H1 (cell line): ENCODE results near the gene CBL. TPM values are rescaled to one million over a fixed set of nuclear protein-coding genes. Genes with fewer than 3 reads are reported as not detected.

ENCODE experiments used
- CTCF ChIA-PET: fragments of 300-600 bp; sonication (Branson Sonifier 250); formaldehyde crosslinking; loops from one replicate; lab custom pipeline; 2021; ENCODE audit not compliant: partially characterized antibody; lab: Charles Lee
- POLR2A ChIA-PET: fragments of 300-600 bp; sonication (Branson Sonifier 250); formaldehyde crosslinking; loops from one replicate; lab custom pipeline; 2021; ENCODE audit warnings: inconsistent platforms; ENCODE audit not compliant: partially characterized antibody; lab: Charles Lee
- DNase-seq, 2 experiments: peaks; one replicate each; pipeline versions ENCODE4 v3.0.0 to v3.0.0-alpha.2; 2010 to 2022; ENCODE audit warnings: low spot score in 2 of 2, low read depth in 1 of 2, mixed read lengths in 1 of 2
- FAIRE-seq: peaks from 2 replicates; lab custom pipeline; 2011; peaks lifted over from hg19 to GRCh38; lab: Jason Lieb, UNC
- H2AFZ ChIP-seq: 2 replicates; pipeline ENCODE4 v1.8.1; 2012; ENCODE audit warnings: low read length, inconsistent platforms
- H2AK5ac ChIP-seq: 2 replicates; pipeline ENCODE4 v1.6.1; 2013; ENCODE audit warnings: low read depth, low read length
- H2BK120ac ChIP-seq: replicated peaks from 2 replicates; pipeline ENCODE3; 2013; ENCODE audit warnings: low read depth, low read length, inconsistent platforms
- H2BK12ac ChIP-seq: 2 replicates; pipeline ENCODE4 v1.6.1; 2013; ENCODE audit warnings: low read depth, low read length
- H2BK15ac ChIP-seq: 2 replicates; pipeline ENCODE4 v1.6.1; 2013; ENCODE audit warnings: low read length
- H2BK20ac ChIP-seq: 2 replicates; pipeline ENCODE4 v1.6.1; 2013; ENCODE audit warnings: low read length
- H2BK5ac ChIP-seq: 2 replicates; pipeline ENCODE4 v1.6.1; 2013; ENCODE audit warnings: low read depth, low read length
- H3K14ac ChIP-seq: 2 replicates; pipeline ENCODE4 v1.6.1; 2013; ENCODE audit warnings: inconsistent platforms; ENCODE audit not compliant: insufficient read length
- H3K18ac ChIP-seq: 2 replicates; pipeline ENCODE4 v1.6.1; 2013; ENCODE audit warnings: low read length; ENCODE audit errors: extremely low read depth
- H3K23ac ChIP-seq: 2 replicates; pipeline ENCODE4 v1.6.1; 2013; ENCODE audit warnings: inconsistent platforms; ENCODE audit not compliant: insufficient read length
- H3K23me2 ChIP-seq: 2 replicates; pipeline ENCODE4 v1.6.1; 2013; ENCODE audit warnings: low read depth, low read length
- H3K27ac ChIP-seq: 2 replicates; pipeline ENCODE4 v1.6.1; 2011; ENCODE audit warnings: low read depth, low read length, inconsistent platforms
- H3K27me3 ChIP-seq, 4 experiments: replicated peaks in 1 of 4; 1 replicate in 1 of 4; 2 replicates in 3 of 4; pipeline versions ENCODE4 v1.6.1 to v1.8.1; 2011 to 2013; ENCODE audit warnings: low read length in 3 of 4, mild to moderate bottlenecking in 3 of 4, inconsistent platforms in 2 of 4, mixed read lengths in 2 of 4, moderate library complexity in 1 of 4; ENCODE audit not compliant: control insufficient read depth in 3 of 4, insufficient read depth in 3 of 4; ENCODE audit errors: extremely low read depth in 1 of 4
- H3K36me3 ChIP-seq, 4 experiments: 2 replicates each; pipeline versions ENCODE4 v1.6.1 to v1.8.1; 2011 to 2013; ENCODE audit warnings: mild to moderate bottlenecking in 4 of 4, low read length in 3 of 4, moderate library complexity in 2 of 4, control low read depth in 1 of 4, inconsistent platforms in 1 of 4; ENCODE audit not compliant: insufficient read depth in 4 of 4, control insufficient read depth in 2 of 4
- H3K4ac ChIP-seq: replicated peaks from 2 replicates; pipeline ENCODE3; 2013; ENCODE audit warnings: low read length, low read depth, mixed read lengths, inconsistent platforms; ENCODE audit not compliant: insufficient read length
- H3K4me1 ChIP-seq, 4 experiments: replicated peaks in 1 of 4; 1 replicate in 1 of 4; 2 replicates in 3 of 4; pipeline versions ENCODE4 v1.6.1 to v1.8.1; 2011 to 2013; ENCODE audit warnings: low read length in 3 of 4, inconsistent platforms in 2 of 4, mixed read lengths in 1 of 4; ENCODE audit not compliant: insufficient read depth in 4 of 4, control insufficient read depth in 3 of 4
- H3K4me2 ChIP-seq, 2 experiments: 2 replicates each; pipeline versions ENCODE4 v1.6.1 to v1.8.1; 2011 to 2013; ENCODE audit warnings: low read depth in 2 of 2, low read length in 2 of 2, control low read depth in 1 of 2, inconsistent platforms in 1 of 2, mild to moderate bottlenecking in 1 of 2; ENCODE audit not compliant: insufficient read depth in 1 of 2
- H3K4me3 ChIP-seq, 4 experiments: fragments of 200-600, 300-600 bp in 1 of 4; sonication (generic), shearing (Covaris generic), sonication (Bioruptor Twin) in 1 of 4; 2 replicates each; pipeline versions ENCODE4 v1.5.1 to v1.8.1; 2011 to 2016; ENCODE audit warnings: low read length in 4 of 4, low read depth in 3 of 4, control low read depth in 2 of 4, inconsistent platforms in 2 of 4, mild to moderate bottlenecking in 2 of 4, mixed read lengths in 1 of 4, moderate library complexity in 1 of 4; ENCODE audit not compliant: insufficient read depth in 2 of 4; ENCODE audit errors: extremely low read depth in 1 of 4
- H3K56ac ChIP-seq: replicated peaks from 2 replicates; pipeline ENCODE3; 2013; ENCODE audit warnings: low read depth, mild to moderate bottlenecking, mixed read lengths, low read length, inconsistent platforms; ENCODE audit not compliant: insufficient read length
- H3K79me1 ChIP-seq: 2 replicates; pipeline ENCODE4 v1.6.1; 2013; ENCODE audit warnings: low read depth, low read length, control low read depth
- H3K79me2 ChIP-seq, 2 experiments: 2 replicates each; pipeline versions ENCODE4 v1.6.1 to v1.8.1; 2012 to 2013; ENCODE audit warnings: low read length in 2 of 2, mild to moderate bottlenecking in 2 of 2, inconsistent platforms in 1 of 2; ENCODE audit not compliant: insufficient read depth in 2 of 2, control insufficient read depth in 1 of 2
- H3K9ac ChIP-seq, 4 experiments: replicated peaks in 1 of 4; 1 replicate in 1 of 4; 2 replicates in 3 of 4; pipeline versions ENCODE4 v1.6.1 to v1.8.1; 2011 to 2013; ENCODE audit warnings: low read depth in 3 of 4, low read length in 3 of 4, control low read depth in 2 of 4, mild to moderate bottlenecking in 2 of 4, moderate library complexity in 2 of 4, inconsistent platforms in 1 of 4; ENCODE audit errors: extremely low read depth in 1 of 4
- H3K9me3 ChIP-seq, 2 experiments: 2 replicates each; pipeline versions ENCODE4 v1.6.1 to v1.8.1; 2012 to 2013; ENCODE audit warnings: mild to moderate bottlenecking in 2 of 2, moderate library complexity in 2 of 2, control low read depth in 1 of 2, inconsistent platforms in 1 of 2, low read depth in 1 of 2, low read length in 1 of 2, mixed read lengths in 1 of 2; ENCODE audit not compliant: insufficient read depth in 2 of 2
- H4K20me1 ChIP-seq, 2 experiments: replicated peaks in 1 of 2; 2 replicates each; pipeline versions ENCODE3 to v1.8.1; 2011 to 2013; ENCODE audit warnings: inconsistent platforms in 2 of 2, low read length in 2 of 2, mild to moderate bottlenecking in 1 of 2; ENCODE audit not compliant: insufficient read depth in 2 of 2, control insufficient read depth in 1 of 2
- H4K5ac ChIP-seq: 2 replicates; pipeline ENCODE4 v1.6.1; 2013; ENCODE audit warnings: low read length, low read depth, mixed read lengths, inconsistent platforms; ENCODE audit not compliant: insufficient read length
- H4K8ac ChIP-seq: 2 replicates; pipeline ENCODE4 v1.8.0; 2013; ENCODE audit warnings: mild to moderate bottlenecking, moderate library complexity, low read length, inconsistent platforms; ENCODE audit not compliant: insufficient read depth; ENCODE audit errors: extremely low read depth
- H4K91ac ChIP-seq: replicated peaks from 2 replicates; pipeline ENCODE3; 2013; ENCODE audit warnings: low read length, mixed read lengths, inconsistent platforms; ENCODE audit not compliant: insufficient read length
- BRCA1 ChIP-seq: IDR thresholded peaks from 2 replicates; pipeline ENCODE4 v1.6.1; 2012; ENCODE audit warnings: low read depth, low read length, improper control_type of control experiment
- EP300 ChIP-seq, 2 experiments: IDR thresholded peaks; 1 replicate in 1 of 2; 2 replicates in 1 of 2; pipeline ENCODE4 v1.6.1; 2011 to 2012; ENCODE audit warnings: low read depth in 2 of 2, low read length in 2 of 2, mild to moderate bottlenecking in 2 of 2, borderline replicate concordance in 1 of 2, inconsistent platforms in 1 of 2, moderate library complexity in 1 of 2
- HDAC2 ChIP-seq, 2 experiments: fragments of 300-600 bp in 1 of 2; sonication (generic) in 1 of 2; IDR thresholded peaks; 2 replicates each; pipeline ENCODE4 v1.6.1; 2011 to 2012; ENCODE audit warnings: low read depth in 2 of 2, low read length in 2 of 2, mild to moderate bottlenecking in 2 of 2, moderate library complexity in 2 of 2, borderline replicate concordance in 1 of 2, inconsistent platforms in 1 of 2
- JUND ChIP-seq: IDR thresholded peaks from 2 replicates; pipeline ENCODE4 v1.6.1; 2011; ENCODE audit warnings: mild to moderate bottlenecking, improper control_type of control experiment, low read length
- MAFK ChIP-seq: IDR thresholded peaks from 2 replicates; pipeline ENCODE4 v1.6.1; 2012; ENCODE audit warnings: low read depth, mild to moderate bottlenecking, improper control_type of control experiment, low read length
- POU5F1 ChIP-seq: IDR thresholded peaks from 2 replicates; pipeline ENCODE4 v1.6.1; 2011; ENCODE audit warnings: low read depth, mild to moderate bottlenecking, low read length, moderate library complexity
- SIRT6 ChIP-seq: IDR thresholded peaks from one replicate; pipeline ENCODE4 v1.7.1; 2012; ENCODE audit warnings: low read length, inconsistent platforms
- SIX5 ChIP-seq: IDR thresholded peaks from 2 replicates; pipeline ENCODE4 v1.6.1; 2011; ENCODE audit warnings: mild to moderate bottlenecking, low read depth, low read length
- SP1 ChIP-seq: IDR thresholded peaks from 2 replicates; pipeline ENCODE4 v1.6.1; 2011; ENCODE audit warnings: low read depth, low read length
- TAF1 ChIP-seq: IDR thresholded peaks from 2 replicates; pipeline ENCODE4 v1.6.1; 2011; ENCODE audit warnings: mild to moderate bottlenecking, low read depth, low read length
- WGBS, 2 experiments: shearing (Covaris generic) in 1 of 2; methylation state at CpG; one replicate each; pipeline versions ENCODE4 v1.1.6 to v1.1.7; 2013 to 2015; ENCODE audit warnings: low lambda C conversion rate in 2 of 2, mixed read lengths in 2 of 2, inconsistent platforms in 1 of 2, low coverage in 1 of 2, missing lambda C conversion rate in 1 of 2; ENCODE audit not compliant: insufficient replicate concordance in 2 of 2, insufficient coverage in 1 of 2, insufficient read length in 1 of 2; ENCODE audit errors: extremely low coverage in 1 of 2, missing lambda C conversion rate in 1 of 2; 5-methylcytosine and 5-hydroxymethylcytosine counted together
- polyA plus RNA-seq, 7 experiments: library from polyadenylated mRNA; depleted of rRNA in 3 of 7; stranded (reverse) in 5 of 7; unstranded in 2 of 7; fragments of >200 nt in 5 of 7; fragments of 200-250 nt in 2 of 7; gene quantifications; 1 replicate in 5 of 7; 2 replicates in 1 of 7; 4 replicates in 1 of 7; pipeline versions ENCODE4 v1.2.1 to v1.2.3, GENCODE V29; 2011 to 2013; ENCODE audit warnings: missing spikeins in 2 of 7, mixed read lengths in 2 of 7
- total RNA-seq: library from RNA; stranded (reverse); fragmentation: NEBNext Ultra II Directional; extraction: Animal tissue kit (Norgen Biotek cat#: 25700); gene quantifications from 2 replicates; pipeline ENCODE4 v1.2.1, GENCODE V29; 2021

Gene CBL
- total and polyA plus RNA-seq, 2 of the 8 experiments (the other 6 are each of a cell fraction or from before 2014, with no cell fraction given) = 23.1 to 57.8 TPM

GRCh38 chr11:119190531-119190930, 15.6 kb upstream of the CBL start:
- H3K79me2 ChIP-seq = no peaks in the 10 kb centered on the region
- no peak overlapping the region for H4K8ac ChIP-seq
- no peak for FAIRE-seq
- no peak overlapping the region for H3K4me3 ChIP-seq
- H4K91ac ChIP-seq = no peak overlapping the region
- H3K27me3 ChIP-seq = no peaks in the 10 kb centered on the region
- no peak overlapping the region for H2BK15ac ChIP-seq
- no peak overlapping the region for H3K23ac ChIP-seq
- POLR2A ChIA-PET = interaction anchor here (0.7 to 1.5 kb wide), 5 partner anchors 10 to 133 kb away, joined by 3 to 4 read pairs (median 3); no protein-coding TSS in a partner anchor
- CTCF ChIA-PET = interaction anchor here (0.9 to 20.1 kb wide), 9 partner anchors 15 to 190 kb away, joined by 3 to 367 read pairs (median 5); partner anchors contain the start of genes ABCG4, CBL, MCAM and NLRX1
- H3K56ac ChIP-seq = no peak overlapping the region
- no peak overlapping the region for H2BK20ac ChIP-seq
- H3K9me3 ChIP-seq = no peaks in the 10 kb centered on the region
- H3K27ac ChIP-seq = no peak overlapping the region
- H3K18ac ChIP-seq = no peak overlapping the region
- no peak overlapping the region for H2BK12ac ChIP-seq
- H3K4me2 ChIP-seq = no peak overlapping the region
- H3K9ac ChIP-seq = no peak overlapping the region
- H3K36me3 ChIP-seq = no peaks in the 10 kb centered on the region
- no peak overlapping the region for H3K4ac ChIP-seq
- H3K79me1 ChIP-seq = no peaks in the 10 kb centered on the region
- no peaks in the 10 kb centered on the region for H3K23me2 ChIP-seq
- H4K20me1 ChIP-seq = no peaks in the 10 kb centered on the region
- no peak overlapping the region for H2AK5ac ChIP-seq
- DNase-seq = no peak
- no peak overlapping the region for H2BK5ac ChIP-seq
- peaks cover 0 to 2% (median under 1%) of the 10 kb centered on the region in 4 experiments; a peak in 3 of 7 replicates for H3K4me1 ChIP-seq
- no peak for TF ChIP-seq POU5F1
- TF ChIP-seq TAF1 = no peak
- no peak for TF ChIP-seq SIRT6
- TF ChIP-seq EP300 (IDR thresholded peaks at IDR 0.05; ENCODE audit: borderline replicate concordance in 1 of 2, low read depth in 2 of 2, low read length in 2 of 2) = no peak
- TF ChIP-seq BRCA1 = no peak
- no peak for TF ChIP-seq MAFK
- TF ChIP-seq JUND = no peak
- no peak for TF ChIP-seq HDAC2 (IDR thresholded peaks at IDR 0.05; ENCODE audit: borderline replicate concordance in 1 of 2, low read depth in 2 of 2, low read length in 2 of 2)
- no peak for TF ChIP-seq SP1
- no peak for TF ChIP-seq SIX5
- no peak overlapping the region for H4K5ac ChIP-seq
- H2BK120ac ChIP-seq = no peak overlapping the region
- no peak overlapping the region for H2AFZ ChIP-seq
- no peak overlapping the region for H3K14ac ChIP-seq
- 95% methylated on average over 9 of the region's 9 CpGs; no CpG with 5 or more reads in 1 of the 2 experiments for WGBS, 2 experiments
